NCI-H2196 (cell line): Measurements from ENCODE around the gene ATP7B.
"Not testable (repeated sequence)": the region's sequence is repeated elsewhere in the genome, so short reads cannot be mapped to it uniquely, and the experiment has no call there.

ENCODE experiments used
- DNase-seq: peaks from one replicate; lab custom pipeline; 2025; ENCODE audit not compliant: unreplicated experiment; lab: John Stamatoyannopoulos, UW

ATP7B gene

GRCh38 chr13:51924756-51925544 is 86.3 kb downstream of the ATP7B start:
- no peak for DNase-seq

GRCh38 chr13:51923983-51924539 is 87.2 kb downstream of the ATP7B start:
- DNase-seq: no peak

DNA sequence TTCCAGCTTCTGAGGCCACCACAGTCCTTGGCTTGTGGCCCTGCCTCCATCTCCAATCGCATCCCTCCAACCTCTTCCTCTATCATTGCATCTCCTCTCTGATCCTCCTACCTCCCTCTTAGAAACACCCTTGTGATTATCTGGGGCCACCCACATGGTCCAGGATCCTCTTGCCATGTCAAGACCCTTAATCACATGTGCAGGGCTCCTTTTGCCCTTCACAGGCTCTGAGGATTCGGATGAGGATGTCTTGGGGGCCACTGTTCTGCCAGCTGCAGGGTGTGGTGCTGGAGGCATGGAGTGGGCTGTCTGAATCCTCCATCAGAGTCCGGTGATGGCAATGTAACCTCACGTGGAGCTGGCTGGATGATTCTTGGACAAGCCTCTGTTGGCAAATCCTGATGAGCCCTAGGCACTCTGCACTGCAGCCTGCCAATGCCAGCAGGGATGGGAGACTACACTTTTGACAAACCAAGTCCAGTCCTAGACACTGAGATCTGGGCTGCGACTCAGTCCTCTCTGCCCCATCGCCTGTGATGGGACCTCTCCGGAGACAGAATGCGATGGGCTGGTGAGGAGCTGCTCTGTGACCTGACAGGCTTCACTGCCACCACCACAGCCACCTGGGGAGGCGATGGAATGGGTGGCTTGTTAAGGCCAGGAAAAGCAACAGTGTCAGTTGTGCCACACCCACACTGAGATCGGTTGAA is 88.3 kb downstream of the ATP7B start:
- no peak for DNase-seq

DNA sequence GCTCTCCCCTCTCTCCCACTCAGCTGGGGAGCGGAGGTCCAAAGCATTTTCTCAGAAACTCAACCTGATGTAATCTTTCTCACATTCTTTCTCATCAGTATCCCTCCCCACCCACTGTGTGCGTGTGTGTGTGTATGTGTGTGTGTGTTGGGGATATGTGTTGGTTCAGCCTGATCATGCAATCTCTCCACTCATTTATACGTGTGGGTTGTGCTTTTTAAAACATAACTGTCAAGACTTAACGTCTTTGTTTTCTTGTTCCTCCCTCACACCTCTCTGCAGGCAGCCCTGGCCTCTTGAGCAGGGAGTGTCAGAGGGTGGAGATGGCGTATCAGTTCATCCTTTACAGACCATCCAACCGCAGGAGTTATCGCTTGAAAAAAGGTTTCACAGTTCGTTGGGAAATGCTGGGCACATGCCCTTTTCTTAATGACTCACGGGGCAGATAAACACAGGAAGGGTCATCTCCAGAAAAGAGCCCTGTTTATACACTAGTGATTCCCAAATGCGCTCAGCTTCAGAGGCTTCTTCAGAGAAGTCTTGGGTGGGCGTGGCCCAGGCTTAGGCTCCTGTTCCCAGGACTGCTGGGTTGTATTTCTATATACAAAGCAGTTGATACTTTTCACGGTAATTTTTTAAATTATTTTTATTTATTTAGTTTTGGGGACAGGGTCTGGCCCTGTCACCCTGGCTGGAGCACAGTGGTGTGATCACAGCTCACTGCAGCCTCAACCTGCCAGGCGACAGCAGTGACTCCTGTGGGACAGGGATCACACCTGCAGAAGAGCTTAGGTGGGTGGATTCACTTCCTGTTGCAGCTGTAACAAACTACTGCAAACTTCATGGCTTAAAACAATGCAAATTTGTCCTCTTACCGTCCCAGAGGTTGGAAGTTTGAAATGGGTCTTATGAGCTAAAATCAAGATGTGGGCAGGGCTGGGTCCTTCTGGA is 89.2 kb downstream of the ATP7B start:
- DNase-seq: no peak

DNA sequence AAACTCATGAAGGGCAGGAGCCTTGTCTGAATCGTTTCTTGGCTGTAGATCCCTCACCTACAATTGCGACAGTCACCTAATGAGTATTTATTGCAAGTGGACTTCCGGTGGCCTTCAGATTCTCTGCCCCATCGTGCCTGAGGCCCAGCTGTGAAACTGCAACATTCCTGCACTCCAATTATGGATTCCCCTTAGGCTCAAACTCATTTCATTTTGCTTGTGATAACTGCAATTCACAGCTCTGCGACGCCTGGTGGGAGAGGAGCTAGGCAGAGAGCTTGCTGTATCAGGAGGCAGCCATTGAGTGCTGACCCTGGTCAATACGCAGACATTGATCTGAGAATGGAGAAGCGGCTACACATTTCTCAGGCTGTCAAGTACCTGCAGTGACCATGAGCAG is 90.5 kb downstream of the ATP7B start:
- no peak for DNase-seq

GRCh38 chr13:51920267-51920666 is 91.0 kb downstream of the ATP7B start:
- no peak for DNase-seq

GRCh38 chr13:51919531-51919930 is 91.7 kb downstream of the ATP7B start:
- no peak for DNase-seq

- no peak for DNase-seq
Observed at GRCh38 chr13:51916962-51917361, 94.3 kb downstream of the ATP7B start.

GRCh38 chr13:51916051-51916818 is 95.0 kb downstream of the ATP7B start:
- no peak for DNase-seq

- no peak for DNase-seq
Observed at GRCh38 chr13:51914137-51914493, 97.1 kb downstream of the ATP7B start.

- DNase-seq: no peak
Observed at GRCh38 chr13:51913421-51914136, 97.7 kb downstream of the ATP7B start.

DNA sequence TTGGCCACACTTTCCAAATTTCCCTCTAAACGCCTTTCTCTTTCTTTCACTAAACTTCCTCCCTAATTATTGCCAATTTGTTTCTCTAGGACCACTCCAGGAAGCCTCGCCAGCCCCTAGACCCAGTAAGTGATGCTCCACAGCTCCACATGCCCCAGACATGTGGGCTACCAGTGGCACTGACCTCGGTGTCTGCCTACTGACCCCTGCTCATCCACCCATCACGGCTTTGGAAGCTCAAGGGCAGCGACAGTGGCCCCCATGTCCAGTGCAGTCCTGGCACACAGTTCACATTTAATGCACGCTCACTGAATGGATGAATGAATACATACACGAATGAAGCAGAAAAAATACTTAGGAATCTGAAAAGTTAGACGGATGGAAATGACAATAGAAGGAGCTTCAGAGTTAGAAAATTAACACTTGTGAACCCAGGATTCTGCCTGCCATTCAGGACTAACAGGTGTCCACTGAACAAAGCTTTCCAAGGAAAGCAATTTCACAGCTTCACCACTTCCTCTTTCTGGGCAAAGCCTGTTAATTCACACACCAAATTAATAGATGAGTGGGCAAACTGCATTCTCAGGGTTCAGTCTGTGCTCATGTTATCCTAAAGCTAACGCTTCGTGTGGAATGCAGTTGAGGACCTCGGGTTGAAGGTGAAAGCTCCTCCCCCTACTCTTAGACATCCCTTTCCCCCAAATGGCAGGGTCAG is 98.6 kb downstream of the ATP7B start:
- no peak for DNase-seq

DNA sequence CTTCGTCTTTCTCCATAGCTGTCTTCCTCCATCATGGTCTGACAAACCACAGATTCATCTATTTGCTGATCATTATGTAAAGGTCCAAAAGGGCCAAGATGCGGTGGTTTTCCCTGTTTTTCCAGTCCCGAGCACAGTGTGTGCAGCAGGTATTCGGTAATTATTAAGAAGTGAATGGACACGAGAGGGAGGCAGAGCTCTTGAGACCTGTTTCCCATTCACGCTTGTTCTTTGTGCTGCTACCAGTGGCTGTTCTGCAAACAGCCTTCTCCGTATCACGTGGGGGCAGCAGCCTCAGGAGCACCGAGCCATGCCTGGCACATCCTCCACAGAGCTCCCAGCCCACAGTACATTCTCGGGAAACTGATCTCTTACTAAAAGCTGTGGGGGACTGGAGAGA is 99.2 kb downstream of the ATP7B start:
- no peak for DNase-seq

- no peak for DNase-seq
Observed at GRCh38 chr13:51910508-51910907, 100.7 kb downstream of the ATP7B start.

- DNase-seq: not testable (repeated sequence)
Observed at GRCh38 chr13:51909265-51909664, 102.0 kb downstream of the ATP7B start.

DNA sequence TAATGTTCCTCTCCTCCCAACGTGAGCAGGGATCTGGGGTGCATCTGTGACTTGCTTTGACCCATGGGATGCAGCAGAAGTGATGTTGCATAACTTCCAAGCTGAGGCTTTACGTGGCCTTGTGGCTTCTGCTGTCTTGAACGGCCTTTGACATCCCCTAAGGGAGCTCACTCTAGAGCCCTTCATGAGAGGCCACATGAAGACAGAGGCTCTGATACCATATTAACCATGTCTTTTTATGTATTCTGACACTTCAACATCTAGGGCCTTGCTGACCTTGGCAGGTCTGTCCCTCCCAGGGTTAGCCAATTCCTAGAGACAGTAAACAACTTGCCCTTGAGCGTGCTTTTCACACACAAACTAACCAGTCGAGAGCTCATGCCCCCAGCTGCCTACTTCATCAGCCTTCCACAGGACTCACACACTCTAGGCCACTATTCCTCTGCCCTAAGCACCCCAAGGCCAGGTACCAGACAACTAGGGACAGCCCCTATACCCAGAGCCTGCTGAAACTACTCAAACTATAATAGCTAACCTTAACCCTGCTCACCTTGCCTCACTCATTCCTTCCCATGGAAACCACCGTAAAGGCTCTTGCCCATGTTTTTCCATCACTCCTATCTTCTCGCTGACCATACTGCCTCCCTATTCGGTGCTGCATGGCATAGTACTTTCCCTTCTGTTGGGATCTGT is 104.1 kb downstream of the ATP7B start:
- no peak for DNase-seq

- no peak for DNase-seq
Observed at GRCh38 chr13:51906581-51906980, 104.7 kb downstream of the ATP7B start.

DNA sequence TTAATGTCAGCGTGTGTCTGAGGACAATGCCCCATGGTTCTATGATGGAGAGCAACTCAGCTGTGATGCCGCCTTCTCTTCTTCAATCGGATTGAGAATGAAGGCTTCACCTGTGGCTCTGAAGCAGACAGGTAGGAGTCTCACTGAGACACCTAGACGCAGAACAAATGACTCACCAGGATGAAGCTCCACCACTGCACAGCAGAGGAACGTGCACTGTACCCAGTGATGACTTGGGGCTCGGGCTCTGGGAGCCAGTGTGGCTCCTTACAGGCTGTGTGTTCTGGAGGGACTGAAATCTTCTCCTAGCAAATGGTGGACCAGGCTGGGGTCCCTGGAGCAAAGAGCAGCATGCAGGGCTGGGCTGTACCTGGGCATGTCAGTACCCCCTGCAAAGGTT is 105.5 kb downstream of the ATP7B start:
- DNase-seq: no peak

GRCh38 chr13:51902776-51903175 is 108.5 kb downstream of the ATP7B start:
- DNase-seq: no peak
